HepG2 (cell line): ENCODE data around the gene SYNJ2. TPM values are rescaled to one million over a fixed set of nuclear protein-coding genes. Genes with fewer than 3 reads are reported as not detected.
A peak's percentile ranks its signal among the peaks of the same experiment; 100 is the strongest.

Experiments
- AHR ChIP-seq: IDR thresholded peaks from 2 replicates; pipeline ENCODE4 v1.6.1; 2018; ENCODE audit warnings: missing genetic modification reagents, missing compliant biosample characterization
- CENPT ChIP-seq: sonication (generic); formaldehyde crosslinking; IDR thresholded peaks from 2 replicates; pipeline ENCODE4 v1.8.0; 2022; ENCODE audit warnings: low read depth, mild to moderate bottlenecking, moderate library complexity, missing genetic modification reagents
- HNRNPLL ChIP-seq: fragments of 200-400 bp; formaldehyde crosslinking; IDR thresholded peaks from 2 replicates; pipeline ENCODE4 v1.6.1; 2017; ENCODE audit warnings: mild to moderate bottlenecking, low read depth, low read length; ENCODE audit not compliant: poor library complexity, severe bottlenecking
- KAT8 ChIP-seq: IDR thresholded peaks from 2 replicates; pipeline ENCODE4 v1.6.1; 2016; ENCODE audit warnings: missing genetic modification reagents, missing compliant biosample characterization
- MBNL3 ChIP-seq: fragments of 250-450 bp; sonication (Bioruptor Pico); conservative IDR thresholded peaks from 2 replicates; pipeline ENCODE4 v1.8.0; 2022; ENCODE audit warnings: mild to moderate bottlenecking, inconsistent platforms
- NFKBIZ ChIP-seq: IDR thresholded peaks from 2 replicates; pipeline ENCODE4 v1.6.1; 2018; ENCODE audit warnings: missing genetic modification reagents, missing compliant biosample characterization
- TEAD3 ChIP-seq: optimal IDR thresholded peaks from 2 replicates; pipeline ENCODE3; 2016; ENCODE audit warnings: borderline replicate concordance
- TRIM22 ChIP-seq: fragments of 450-650 bp; IDR thresholded peaks from 2 replicates; pipeline ENCODE4 v1.6.1; 2017
- ZMYM3 ChIP-seq: sonication (generic); formaldehyde crosslinking; IDR thresholded peaks from 2 replicates; pipeline ENCODE4 v1.5.1; 2020; ENCODE audit warnings: mild to moderate bottlenecking, missing genetic modification reagents
- ZNF512 ChIP-seq: sonication (generic); formaldehyde crosslinking; IDR thresholded peaks from 2 replicates; pipeline ENCODE4 v1.4.0; 2020; ENCODE audit warnings: mild to moderate bottlenecking, missing genetic modification reagents
- polyA plus RNA-seq, 8 experiments: library from polyadenylated mRNA; depleted of rRNA in 3 of 8; stranded (reverse) in 7 of 8; unstranded in 1 of 8; fragments of >200 nt; fragmentation: Illumina TruSeq in 4 of 8; extraction: Trizol in 4 of 8; gene quantifications; 2 replicates each; pipeline versions ENCODE4 v1.2.1 to v1.2.3, GENCODE V29; 2011 to 2016; ENCODE audit warnings: low read depth in 4 of 8, missing spikeins in 1 of 8, mixed read lengths in 1 of 8; ENCODE audit not compliant: insufficient read depth in 1 of 8
- total RNA-seq, 5 experiments: library from RNA; depleted of rRNA; stranded (reverse); fragments of >200 nt; fragmentation: Illumina TruSeq; extraction: Trizol; gene quantifications; 2 replicates each; pipeline ENCODE4 v1.2.3, GENCODE V29; 2016; ENCODE audit warnings: low read depth in 1 of 5
- TF ChIP-seq, protein P1 (sequence below): sonication (generic); formaldehyde crosslinking; IDR thresholded peaks from 2 replicates; pipeline ENCODE4 v1.5.1; 2020; ENCODE audit warnings: mild to moderate bottlenecking, missing genetic modification reagents, moderate library complexity
- TF ChIP-seq, protein P2 (sequence below): sonication (generic); formaldehyde crosslinking; IDR thresholded peaks from 2 replicates; pipeline ENCODE4 v1.5.1; 2020; ENCODE audit warnings: missing genetic modification reagents, mild to moderate bottlenecking, borderline replicate concordance

SYNJ2 gene
- total and polyA plus RNA-seq, 2 of the 13 experiments (the other 11 are each of a cell fraction or from before 2014, with no cell fraction given): 39.1 to 57.6 TPM

DNA sequence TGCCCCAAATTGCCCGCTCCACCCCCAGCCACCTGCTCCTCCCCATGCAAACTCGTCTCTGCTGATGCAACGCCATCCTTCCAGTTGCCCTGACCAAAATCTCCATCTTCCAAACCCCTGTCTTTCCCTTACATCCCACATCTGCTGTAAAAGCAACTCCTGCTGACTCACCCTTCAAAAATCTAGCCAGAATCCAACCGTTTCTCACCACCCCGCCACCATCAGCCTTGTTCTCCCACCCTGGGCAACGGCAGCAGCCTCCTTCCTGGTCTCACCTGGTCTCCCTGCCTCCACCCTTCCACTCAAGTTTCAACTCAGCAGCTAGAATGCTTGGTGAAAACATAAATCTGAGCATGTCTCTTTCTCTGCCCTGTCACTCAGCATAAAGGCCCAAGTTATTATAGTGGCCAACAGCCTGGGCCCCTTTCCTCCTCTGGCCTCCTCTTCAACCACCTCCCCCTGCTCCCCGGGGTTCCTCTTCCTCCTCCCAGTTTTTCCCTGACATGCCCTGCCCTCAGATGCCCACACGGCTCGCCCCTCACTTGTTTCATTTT is 7.2 kb upstream of the SYNJ2 start (continued):
- no peak for TF ChIP-seq ZNF512
- no peak for TF ChIP-seq CENPT
- no peak for TF ChIP-seq MBNL3 (CRISPR knock-in tag)
- 0 out of 2 replicates have a peak, but pooled peaks have one; percentile 30 for TF ChIP-seq ZMYM3
- TF ChIP-seq AHR (CRISPR knock-in tag): no peak
- TF ChIP-seq, protein P1, sequence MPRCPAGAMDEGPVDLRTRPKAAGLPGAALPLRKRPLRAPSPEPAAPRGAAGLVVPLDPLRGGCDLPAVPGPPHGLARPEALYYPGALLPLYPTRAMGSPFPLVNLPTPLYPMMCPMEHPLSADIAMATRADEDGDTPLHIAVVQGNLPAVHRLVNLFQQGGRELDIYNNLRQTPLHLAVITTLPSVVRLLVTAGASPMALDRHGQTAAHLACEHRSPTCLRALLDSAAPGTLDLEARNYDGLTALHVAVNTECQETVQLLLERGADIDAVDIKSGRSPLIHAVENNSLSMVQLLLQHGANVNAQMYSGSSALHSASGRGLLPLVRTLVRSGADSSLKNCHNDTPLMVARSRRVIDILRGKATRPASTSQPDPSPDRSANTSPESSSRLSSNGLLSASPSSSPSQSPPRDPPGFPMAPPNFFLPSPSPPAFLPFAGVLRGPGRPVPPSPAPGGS (CRISPR knock-in tag): no peak
- TF ChIP-seq, protein P2, sequence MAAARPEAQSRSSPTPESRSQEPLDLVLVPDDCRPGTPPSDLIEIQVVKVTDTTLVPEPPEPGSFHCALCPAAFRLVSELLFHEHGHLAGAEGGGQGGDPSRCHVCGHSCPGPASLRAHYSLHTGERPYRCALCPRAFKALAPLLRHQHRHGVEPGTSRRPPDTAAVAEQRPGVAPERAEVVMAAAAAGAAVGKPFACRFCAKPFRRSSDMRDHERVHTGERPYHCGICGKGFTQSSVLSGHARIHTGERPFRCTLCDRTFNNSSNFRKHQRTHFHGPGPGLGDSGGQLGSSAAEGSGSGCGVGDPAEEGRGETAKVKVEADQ (CRISPR knock-in tag): no peak
- TF ChIP-seq TEAD3: peak; percentile 51
- TF ChIP-seq NFKBIZ (CRISPR knock-in tag): no peak
- TF ChIP-seq KAT8 (CRISPR knock-in tag): no peak
- TF ChIP-seq HNRNPLL: no peak
- no peak for TF ChIP-seq TRIM22
